HG03378 (cell line): ENCODE measurements around the gene FRY.

ENCODE experiments used
- ATAC-seq: cut with Tn5 transposase; IDR thresholded peaks from one replicate; pipeline ENCODE4 v1.9.1; 2021; ENCODE audit warnings: mild to moderate bottlenecking, moderate library complexity; ENCODE audit not compliant: unreplicated experiment

The FRY gene

GRCh38 chr13:32340914-32341313, 309.3 kb downstream of the FRY start:
- no peak for ATAC-seq

GRCh38 chr13:32347651-32348050, 316.1 kb downstream of the FRY start:
- ATAC-seq: no peak
